ENCODE results near the gene PRRX1.

The PRRX1 gene

DNA sequence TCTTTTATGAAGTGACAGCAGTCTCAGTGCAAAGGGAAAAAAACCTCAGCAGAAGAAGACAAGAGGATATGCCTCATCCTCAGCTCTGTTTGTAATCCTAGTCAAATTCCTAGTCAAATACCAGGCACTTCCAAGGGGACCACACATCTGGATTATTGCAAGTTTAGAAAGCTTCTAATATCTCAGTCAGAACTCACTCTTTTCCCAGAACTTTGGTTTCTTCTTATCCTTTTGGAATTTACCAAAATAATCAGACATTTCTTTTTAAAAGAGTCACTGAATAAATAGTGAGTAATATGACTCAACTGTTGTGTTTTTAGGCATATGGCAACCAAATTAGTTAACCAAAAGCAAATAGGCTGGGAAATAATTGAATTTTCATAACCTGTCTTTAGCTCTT, 47.8 kb downstream of the PRRX1 start:
- Histone ChIP-seq H3K4me1 (peaks cover 4 to 97% (median 40%) of the 10 kb centered on the region in 4 donors), H3K27ac (peak overlapping the region; percentile 56 to 70), H3K27me3 (no peaks in the 10 kb centered on the region), H3K4me3 (no peak overlapping the region), H3K36me3 (no peaks in the 10 kb centered on the region), H3K9me3 (no peaks in the 10 kb centered on the region)
- TF ChIP-seq, protein P1, sequence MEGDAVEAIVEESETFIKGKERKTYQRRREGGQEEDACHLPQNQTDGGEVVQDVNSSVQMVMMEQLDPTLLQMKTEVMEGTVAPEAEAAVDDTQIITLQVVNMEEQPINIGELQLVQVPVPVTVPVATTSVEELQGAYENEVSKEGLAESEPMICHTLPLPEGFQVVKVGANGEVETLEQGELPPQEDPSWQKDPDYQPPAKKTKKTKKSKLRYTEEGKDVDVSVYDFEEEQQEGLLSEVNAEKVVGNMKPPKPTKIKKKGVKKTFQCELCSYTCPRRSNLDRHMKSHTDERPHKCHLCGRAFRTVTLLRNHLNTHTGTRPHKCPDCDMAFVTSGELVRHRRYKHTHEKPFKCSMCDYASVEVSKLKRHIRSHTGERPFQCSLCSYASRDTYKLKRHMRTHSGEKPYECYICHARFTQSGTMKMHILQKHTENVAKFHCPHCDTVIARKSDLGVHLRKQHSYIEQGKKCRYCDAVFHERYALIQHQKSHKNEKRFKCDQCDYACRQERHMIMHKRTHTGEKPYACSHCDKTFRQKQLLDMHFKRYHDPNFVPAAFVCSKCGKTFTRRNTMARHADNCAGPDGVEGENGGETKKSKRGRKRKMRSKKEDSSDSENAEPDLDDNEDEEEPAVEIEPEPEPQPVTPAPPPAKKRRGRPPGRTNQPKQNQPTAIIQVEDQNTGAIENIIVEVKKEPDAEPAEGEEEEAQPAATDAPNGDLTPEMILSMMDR (IDR thresholded peaks at IDR 0.05): no peak
- intact Hi-C loops (cut with DNase I; ENCODE audit: low total_unique reads): no loop called here
- DNase-seq: no peak

DNA sequence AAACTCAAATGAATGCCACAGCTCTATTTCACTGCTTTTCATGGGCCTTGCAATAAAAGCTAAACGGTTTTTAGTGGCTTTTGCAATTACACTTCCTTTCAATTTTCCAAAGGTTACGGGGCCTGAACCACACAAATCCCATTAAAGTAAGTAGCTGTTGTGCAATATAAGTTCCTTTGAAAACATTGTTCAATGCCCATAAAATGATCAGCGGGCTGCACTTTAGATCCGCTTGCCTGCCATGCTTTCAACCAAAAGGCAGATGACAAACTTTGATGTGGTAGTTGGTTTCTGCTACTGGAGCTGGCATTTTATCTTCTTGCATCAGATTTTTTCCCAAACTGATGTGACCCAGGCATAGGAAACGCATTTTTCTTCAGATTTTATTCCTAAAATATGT, 50.2 kb downstream of the PRRX1 start:
- Histone ChIP-seq H3K36me3 (no peaks in the 10 kb centered on the region), H3K27me3 (no peaks in the 10 kb centered on the region), H3K27ac (no peak overlapping the region), H3K4me3 (no peak overlapping the region), H3K9me3 (no peaks in the 10 kb centered on the region), H3K4me1 (peaks cover 0 to 97% (median 30%) of the 10 kb centered on the region in 4 donors)
- TF ChIP-seq, protein P1 (IDR thresholded peaks at IDR 0.05): no peak
- no peak for DNase-seq
- intact Hi-C loops (cut with DNase I; ENCODE audit: low total_unique reads): no loop called here

DNA sequence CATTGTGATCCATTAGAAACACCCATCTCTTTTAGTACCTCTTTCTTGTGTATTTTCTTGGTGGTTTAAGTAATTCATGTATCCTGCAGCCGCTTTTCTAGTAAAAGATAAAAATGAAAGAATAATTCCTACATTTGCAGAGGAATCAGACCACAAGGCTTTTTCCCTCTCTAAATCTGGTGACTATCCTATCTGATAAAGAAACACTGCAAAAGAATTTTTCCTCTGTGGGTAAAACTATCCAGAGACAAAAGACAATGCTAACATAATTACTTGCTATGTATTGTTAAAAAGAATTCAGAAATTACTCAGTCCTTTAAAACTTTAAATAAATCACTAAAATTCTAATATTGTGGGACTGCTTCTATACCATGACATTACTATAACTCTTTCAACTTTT, 51.0 kb downstream of the PRRX1 start:
- H3K27ac ChIP-seq: no peak overlapping the region
- peaks cover 0 to 89% (median 26%) of the 10 kb centered on the region in 4 donors for H3K4me1 ChIP-seq
- no peak for DNase-seq
- no peak overlapping the region for H3K4me3 ChIP-seq
- H3K36me3 ChIP-seq: peaks cover 4% of the 10 kb centered on the region in 3 donors
- no peaks in the 10 kb centered on the region for H3K27me3 ChIP-seq
- no peaks in the 10 kb centered on the region for H3K9me3 ChIP-seq
- TF ChIP-seq, protein P1 (IDR thresholded peaks at IDR 0.05): no peak
- intact Hi-C loops (cut with DNase I; ENCODE audit: low total_unique reads): no loop called here

DNA sequence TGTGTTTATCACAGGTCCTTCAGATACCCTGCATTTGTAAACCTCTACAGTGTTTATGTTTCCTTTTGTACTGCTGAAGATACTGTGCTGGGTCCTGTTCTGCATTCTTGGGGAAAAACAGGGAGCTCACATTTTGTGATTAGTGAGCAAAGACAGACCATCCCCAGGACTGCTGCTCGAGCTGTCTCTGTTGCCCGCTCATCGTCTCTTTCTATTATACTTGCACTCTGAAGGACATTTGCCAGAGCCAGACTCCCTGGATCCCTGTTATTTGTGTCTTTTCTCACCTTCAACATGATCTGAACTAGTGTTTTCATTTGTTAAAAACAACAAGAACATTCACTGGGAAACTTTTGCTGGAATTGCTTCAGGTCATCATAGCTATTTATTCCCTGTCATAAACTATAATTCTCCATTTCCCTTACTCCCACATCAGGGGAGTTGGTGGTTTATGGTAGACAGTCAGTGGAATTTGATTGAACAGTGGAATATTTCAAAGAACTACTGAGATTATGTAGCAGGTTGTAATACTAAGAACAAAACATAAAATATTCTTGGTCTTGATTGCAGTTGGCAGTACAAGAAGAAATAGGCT, 53.0 kb downstream of the PRRX1 start:
- DNase-seq: no peak
- Histone ChIP-seq H3K27me3 (no peaks in the 10 kb centered on the region), H3K4me1 (peaks cover 0 to 70% (median 21%) of the 10 kb centered on the region in 4 donors), H3K9me3 (no peaks in the 10 kb centered on the region), H3K27ac (peak overlapping the region; percentile 20 to 28), H3K4me3 (no peak overlapping the region), H3K36me3 (peaks cover 22% of the 10 kb centered on the region in 3 donors)
- intact Hi-C loops (cut with DNase I; ENCODE audit: low total_unique reads): no loop called here
- TF ChIP-seq, protein P1 (IDR thresholded peaks at IDR 0.05): no peak

DNA sequence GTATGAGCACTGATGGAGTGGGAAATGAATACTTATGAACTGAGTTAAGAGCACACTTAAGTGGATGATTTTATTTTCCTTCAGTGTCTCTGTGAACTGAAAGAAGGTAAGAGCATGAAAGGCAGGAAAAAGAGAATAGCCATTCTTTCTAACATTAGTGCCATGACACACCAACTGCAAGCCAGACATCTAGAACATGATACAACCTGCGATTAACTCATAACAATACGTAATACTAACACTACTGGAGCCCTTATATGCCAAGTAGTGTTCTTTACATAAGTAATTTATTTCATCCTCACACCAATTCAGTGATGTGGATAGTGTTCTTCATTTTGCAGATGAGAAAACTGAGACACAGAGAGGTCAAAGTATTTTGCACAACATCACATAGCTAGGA, 56.7 kb downstream of the PRRX1 start:
- peaks cover 38 to 55% (median 39%) of the 10 kb centered on the region in 3 donors for H3K36me3 ChIP-seq
- H3K27me3 ChIP-seq: no peaks in the 10 kb centered on the region
- intact Hi-C loops (cut with DNase I; ENCODE audit: low total_unique reads): no loop called here
- TF ChIP-seq, protein P1 (IDR thresholded peaks at IDR 0.05): no peak
- peaks cover 0 to 34% (median 15%) of the 10 kb centered on the region in 4 donors for H3K4me1 ChIP-seq
- H3K4me3 ChIP-seq: no peak overlapping the region
- H3K9me3 ChIP-seq: no peaks in the 10 kb centered on the region
- no peak overlapping the region for H3K27ac ChIP-seq
- DNase-seq: no peak
